Erythroblast (primary cell): ENCODE measurements around the gene ACVR1C.

Source experiments
- GATA1 ChIP-seq: IDR thresholded peaks from 2 replicates; pipeline ENCODE4 v1.6.1; 2011; ENCODE audit warnings: low read depth, mild to moderate bottlenecking, control low read depth, low read length, moderate library complexity
- POLR2A ChIP-seq: IDR thresholded peaks from 2 replicates; pipeline ENCODE4 v1.6.1; 2011; ENCODE audit warnings: mild to moderate bottlenecking, low read length

DNA sequence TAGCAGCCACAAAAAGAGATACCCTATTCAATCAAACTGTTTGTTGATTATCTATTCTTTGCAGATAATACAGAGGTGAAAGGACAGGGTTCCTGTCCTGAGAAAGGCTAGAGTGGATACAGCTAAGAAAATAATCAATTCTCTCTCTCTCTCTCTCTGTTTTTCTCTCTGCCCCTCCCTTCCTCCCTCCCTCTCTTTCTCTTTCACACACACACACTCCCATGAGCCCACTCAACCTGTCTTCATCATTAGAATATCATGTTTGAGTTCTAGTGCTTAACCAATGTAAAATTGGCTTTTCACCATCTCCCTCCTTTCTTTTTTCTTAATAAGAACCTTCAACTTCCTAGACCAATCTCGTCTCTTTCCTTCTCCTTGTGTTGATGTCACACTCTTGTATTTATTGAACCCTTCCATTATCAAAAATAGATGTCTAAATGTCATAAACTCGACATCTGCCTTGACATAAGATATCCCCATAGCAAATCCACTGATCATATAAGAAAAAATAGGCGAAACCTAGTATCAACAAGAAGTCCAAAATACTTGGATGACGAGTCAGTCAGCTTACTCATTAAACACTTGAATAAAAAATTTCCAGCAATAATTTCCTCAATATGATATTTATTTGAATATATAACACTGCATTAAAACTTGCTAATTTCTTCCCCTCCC is 141.9 kb downstream of the ACVR1C start:
- TF ChIP-seq GATA1 = no peak
- no peak for TF ChIP-seq POLR2A
